DMS53 treated with DMSO at 0.1 percent for 48 hours (cell line): ENCODE data around the gene PACC1.
"Not testable (repeated sequence)": the region's sequence is repeated elsewhere in the genome, so short reads cannot be mapped to it uniquely, and the experiment has no call there.

Source experiments
- DNase-seq: peaks from one replicate; lab custom pipeline; 2025; ENCODE audit not compliant: unreplicated experiment; lab: John Stamatoyannopoulos, UW

PACC1 gene

GRCh38 chr1:212341090-212341489 is 73.6 kb downstream of the PACC1 start:
- DNase-seq = no peak

- no peak for DNase-seq
Observed at GRCh38 chr1:212329105-212329504, 85.6 kb downstream of the PACC1 start.

GRCh38 chr1:212328248-212328647 is 86.4 kb downstream of the PACC1 start:
- DNase-seq = no peak

- DNase-seq = no peak
Observed at GRCh38 chr1:212326541-212326940, 88.1 kb downstream of the PACC1 start.

GRCh38 chr1:212323066-212323465 is 91.6 kb downstream of the PACC1 start:
- DNase-seq = no peak

GRCh38 chr1:212321031-212321430 is 93.7 kb downstream of the PACC1 start:
- not testable (repeated sequence) for DNase-seq

GRCh38 chr1:212317916-212318315 is 96.8 kb downstream of the PACC1 start:
- DNase-seq = no peak

- peak; percentile 18 for DNase-seq
Observed at GRCh38 chr1:212315907-212316306, 98.8 kb downstream of the PACC1 start.

- no peak for DNase-seq
Observed at GRCh38 chr1:212315184-212315583, 99.5 kb downstream of the PACC1 start.
